NB4 (cell line): ENCODE data around the gene UIMC1.

Experiments used
- MAX ChIP-seq: IDR thresholded peaks from 2 replicates; pipeline ENCODE4 v1.6.1; 2011; ENCODE audit warnings: low read depth, low read length
- POLR2A ChIP-seq: IDR thresholded peaks from 2 replicates; pipeline ENCODE4 v1.6.1; 2011; ENCODE audit warnings: mild to moderate bottlenecking; ENCODE audit not compliant: insufficient read length; ENCODE audit errors: extremely low read depth
- TF ChIP-seq, protein P1 (sequence below): IDR thresholded peaks from one replicate; pipeline ENCODE4 v1.5.1; 2012; ENCODE audit warnings: low read depth, low read length

- TF ChIP-seq, protein P1, sequence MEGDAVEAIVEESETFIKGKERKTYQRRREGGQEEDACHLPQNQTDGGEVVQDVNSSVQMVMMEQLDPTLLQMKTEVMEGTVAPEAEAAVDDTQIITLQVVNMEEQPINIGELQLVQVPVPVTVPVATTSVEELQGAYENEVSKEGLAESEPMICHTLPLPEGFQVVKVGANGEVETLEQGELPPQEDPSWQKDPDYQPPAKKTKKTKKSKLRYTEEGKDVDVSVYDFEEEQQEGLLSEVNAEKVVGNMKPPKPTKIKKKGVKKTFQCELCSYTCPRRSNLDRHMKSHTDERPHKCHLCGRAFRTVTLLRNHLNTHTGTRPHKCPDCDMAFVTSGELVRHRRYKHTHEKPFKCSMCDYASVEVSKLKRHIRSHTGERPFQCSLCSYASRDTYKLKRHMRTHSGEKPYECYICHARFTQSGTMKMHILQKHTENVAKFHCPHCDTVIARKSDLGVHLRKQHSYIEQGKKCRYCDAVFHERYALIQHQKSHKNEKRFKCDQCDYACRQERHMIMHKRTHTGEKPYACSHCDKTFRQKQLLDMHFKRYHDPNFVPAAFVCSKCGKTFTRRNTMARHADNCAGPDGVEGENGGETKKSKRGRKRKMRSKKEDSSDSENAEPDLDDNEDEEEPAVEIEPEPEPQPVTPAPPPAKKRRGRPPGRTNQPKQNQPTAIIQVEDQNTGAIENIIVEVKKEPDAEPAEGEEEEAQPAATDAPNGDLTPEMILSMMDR: no peak
- TF ChIP-seq POLR2A (no peak), MAX (no peak)
Observed at GRCh38 chr5:177025101-177025601, 18.6 kb upstream of the UIMC1 start.
